Breast epithelium (tissue), 3 donors: ENCODE measurements around the gene SPOUT1.

Experiments
- POLR2A ChIP-seq: fragments of 450-650 bp; IDR thresholded peaks from one replicate; pipeline ENCODE4 v1.6.1; 2016; ENCODE audit warnings: antibody characterized with exemption, mild to moderate bottlenecking, moderate library complexity
- POLR2AphosphoS5 ChIP-seq, 3 donors: sonication (generic); formaldehyde crosslinking; IDR thresholded peaks; one replicate each; pipeline ENCODE4 v1.6.1; 2017; ENCODE audit warnings: antibody characterized with exemption in 3 of 3
- TF ChIP-seq, protein P1 (sequence below), 3 donors: fragments of 450-650 bp; IDR thresholded peaks; one replicate each; pipeline ENCODE4 v1.5.1; 2016 to 2017; ENCODE audit warnings: antibody characterized with exemption in 3 of 3, mild to moderate bottlenecking in 3 of 3, moderate library complexity in 3 of 3

DNA sequence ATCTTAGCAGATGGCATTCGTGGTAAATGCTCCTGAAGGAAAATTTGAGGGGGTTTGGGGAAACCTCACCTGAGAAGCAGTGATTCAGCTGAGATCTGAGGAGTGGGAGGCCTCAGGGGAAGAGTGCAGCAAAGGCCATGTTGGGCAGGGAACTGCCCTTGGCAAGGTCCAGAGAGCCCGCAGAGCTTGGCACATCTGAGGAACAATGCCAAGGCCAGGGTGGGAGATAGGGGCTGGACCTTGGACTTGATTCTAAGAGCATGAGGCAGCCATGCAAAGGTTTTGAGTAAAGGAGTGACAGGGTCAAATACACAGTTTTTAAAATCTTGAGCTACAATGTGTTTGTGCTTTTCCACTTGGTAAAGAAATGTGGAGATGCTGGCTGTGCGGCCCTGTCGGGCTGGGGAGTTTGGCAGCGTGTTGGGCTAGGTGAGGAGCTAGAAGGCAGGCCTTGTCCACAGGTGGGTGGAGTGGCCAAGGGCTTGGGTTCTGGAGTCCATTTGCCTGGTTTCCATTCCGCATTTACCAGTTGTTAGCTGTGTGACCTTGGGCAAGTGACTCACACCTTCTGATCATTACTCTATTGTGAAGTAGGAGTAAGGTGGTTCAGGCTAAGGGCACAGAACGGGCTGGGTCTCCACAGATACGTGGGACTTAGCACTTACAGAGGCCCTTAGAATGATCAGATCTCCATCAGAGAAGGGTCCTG is 36.5 kb downstream of the SPOUT1 start:
- TF ChIP-seq, protein P1, sequence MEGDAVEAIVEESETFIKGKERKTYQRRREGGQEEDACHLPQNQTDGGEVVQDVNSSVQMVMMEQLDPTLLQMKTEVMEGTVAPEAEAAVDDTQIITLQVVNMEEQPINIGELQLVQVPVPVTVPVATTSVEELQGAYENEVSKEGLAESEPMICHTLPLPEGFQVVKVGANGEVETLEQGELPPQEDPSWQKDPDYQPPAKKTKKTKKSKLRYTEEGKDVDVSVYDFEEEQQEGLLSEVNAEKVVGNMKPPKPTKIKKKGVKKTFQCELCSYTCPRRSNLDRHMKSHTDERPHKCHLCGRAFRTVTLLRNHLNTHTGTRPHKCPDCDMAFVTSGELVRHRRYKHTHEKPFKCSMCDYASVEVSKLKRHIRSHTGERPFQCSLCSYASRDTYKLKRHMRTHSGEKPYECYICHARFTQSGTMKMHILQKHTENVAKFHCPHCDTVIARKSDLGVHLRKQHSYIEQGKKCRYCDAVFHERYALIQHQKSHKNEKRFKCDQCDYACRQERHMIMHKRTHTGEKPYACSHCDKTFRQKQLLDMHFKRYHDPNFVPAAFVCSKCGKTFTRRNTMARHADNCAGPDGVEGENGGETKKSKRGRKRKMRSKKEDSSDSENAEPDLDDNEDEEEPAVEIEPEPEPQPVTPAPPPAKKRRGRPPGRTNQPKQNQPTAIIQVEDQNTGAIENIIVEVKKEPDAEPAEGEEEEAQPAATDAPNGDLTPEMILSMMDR (IDR thresholded peaks at IDR 0.05) = no peak
- TF ChIP-seq POLR2A (no peak), POLR2AphosphoS5 (IDR thresholded peaks at IDR 0.05) (no peak)
